ENCODE results near the gene CD44.

CD44 gene

GRCh38 chr11:35277827-35278226, 138.9 kb downstream of the CD44 start:
- H3K4me1 ChIP-seq (ENCODE audit: low read depth, poor library complexity, severe bottlenecking): peaks cover 2% of the 10 kb centered on the region

GRCh38 chr11:35280727-35281126, 141.8 kb downstream of the CD44 start:
- Histone ChIP-seq H3K36me3 (ENCODE audit: insufficient read depth) (no peaks in the 10 kb centered on the region), H3K9ac (no peak overlapping the region), H3K27ac (no peak overlapping the region), H3K79me2 (ENCODE audit: insufficient read depth, low read depth) (no peaks in the 10 kb centered on the region), H3K4me2 (no peak overlapping the region), H3K4me1 (ENCODE audit: low read depth, poor library complexity, severe bottlenecking) (no peaks in the 10 kb centered on the region), H3K27me3 (ENCODE audit: insufficient read depth, low read depth) (no peaks in the 10 kb centered on the region), H2AFZ (ENCODE audit: low read depth) (no peak overlapping the region), H4K20me1 (ENCODE audit: insufficient read depth) (no peaks in the 10 kb centered on the region), H3K4me3 (IDR thresholded peaks at IDR 0.05; ENCODE audit: insufficient read depth, low read depth, low read length) (no peak overlapping the region)
- no peak for TF ChIP-seq CTCF (conservative IDR thresholded peaks at IDR 0.05; ENCODE audit: low read depth, low read length)

More at GRCh38 chr11:35277827-35278226, 138.9 kb downstream of the CD44 start:
- Histone ChIP-seq H3K4me2 (no peak overlapping the region), H3K27me3 (ENCODE audit: insufficient read depth, low read depth) (no peaks in the 10 kb centered on the region), H3K27ac (no peak overlapping the region), H3K36me3 (ENCODE audit: insufficient read depth) (no peaks in the 10 kb centered on the region), H3K4me3 (IDR thresholded peaks at IDR 0.05; ENCODE audit: insufficient read depth, low read depth, low read length) (no peak overlapping the region), H3K79me2 (ENCODE audit: insufficient read depth, low read depth) (no peaks in the 10 kb centered on the region), H4K20me1 (ENCODE audit: insufficient read depth) (no peaks in the 10 kb centered on the region), H2AFZ (ENCODE audit: low read depth) (no peak overlapping the region), H3K9ac (no peak overlapping the region)
- TF ChIP-seq CTCF (conservative IDR thresholded peaks at IDR 0.05; ENCODE audit: low read depth, low read length): no peak

- TF ChIP-seq CTCF (conservative IDR thresholded peaks at IDR 0.05; ENCODE audit: low read depth, low read length): no peak
- Histone ChIP-seq H3K4me1 (ENCODE audit: low read depth, poor library complexity, severe bottlenecking) (no peaks in the 10 kb centered on the region), H3K9ac (no peak overlapping the region), H4K20me1 (ENCODE audit: insufficient read depth) (no peaks in the 10 kb centered on the region), H3K36me3 (ENCODE audit: insufficient read depth) (no peaks in the 10 kb centered on the region), H3K79me2 (ENCODE audit: insufficient read depth, low read depth) (no peaks in the 10 kb centered on the region), H3K4me3 (IDR thresholded peaks at IDR 0.05; ENCODE audit: insufficient read depth, low read depth, low read length) (no peak overlapping the region), H3K4me2 (no peak overlapping the region), H3K27ac (no peak overlapping the region), H2AFZ (ENCODE audit: low read depth) (no peak overlapping the region), H3K27me3 (ENCODE audit: insufficient read depth, low read depth) (no peaks in the 10 kb centered on the region)
These were observed 142.3 kb downstream of the CD44 start for GRCh38 chr11:35281169-35281688.

All from KMS-11 (cell line).